HepG2 (cell line): ENCODE measurements around the gene TNFAIP2. TPM values are rescaled to one million over a fixed set of nuclear protein-coding genes. Genes with fewer than 3 reads are reported as not detected.

ENCODE experiments used
- HNF4G ChIP-seq, 2 experiments: sonication (generic) in 1 of 2; formaldehyde crosslinking in 1 of 2; IDR thresholded peaks; 2 replicates each; pipeline versions ENCODE4 v1.4.0 to v1.6.1; 2011 to 2020; ENCODE audit warnings: borderline replicate concordance in 2 of 2, low read depth in 2 of 2, mild to moderate bottlenecking in 2 of 2, low read length in 1 of 2, missing genetic modification reagents in 1 of 2, moderate library complexity in 1 of 2
- KDM2A ChIP-seq: sonication (generic); formaldehyde crosslinking; IDR thresholded peaks from 2 replicates; pipeline ENCODE4 v1.4.0; 2020; ENCODE audit warnings: low read depth, missing genetic modification reagents, borderline replicate concordance
- NFIB ChIP-seq: sonication (generic); formaldehyde crosslinking; IDR thresholded peaks from 2 replicates; pipeline ENCODE4 v1.9.0; 2021; ENCODE audit warnings: missing genetic modification reagents, mild to moderate bottlenecking, borderline replicate concordance
- NR2F2 ChIP-seq: IDR thresholded peaks from 2 replicates; pipeline ENCODE4 v1.6.1; 2012; ENCODE audit warnings: low read depth, inconsistent platforms, borderline replicate concordance
- RBAK ChIP-seq: sonication (generic); formaldehyde crosslinking; IDR thresholded peaks from 2 replicates; pipeline ENCODE4 v1.5.1; 2020; ENCODE audit warnings: mild to moderate bottlenecking, missing genetic modification reagents
- TBP ChIP-seq: sonication (generic); formaldehyde crosslinking; IDR thresholded peaks from 2 replicates; pipeline ENCODE4 v1.5.0; 2020; ENCODE audit warnings: missing genetic modification reagents
- THAP7 ChIP-seq: sonication (generic); formaldehyde crosslinking; IDR thresholded peaks from 2 replicates; pipeline ENCODE4 v1.8.1; 2023; ENCODE audit warnings: mild to moderate bottlenecking, missing genetic modification reagents
- ZBTB46 ChIP-seq: sonication (generic); formaldehyde crosslinking; IDR thresholded peaks from 2 replicates; pipeline ENCODE4 v1.4.0; 2020; ENCODE audit warnings: mild to moderate bottlenecking, missing genetic modification reagents, borderline replicate concordance
- ZFP82 ChIP-seq: sonication (generic); formaldehyde crosslinking; IDR thresholded peaks from 2 replicates; pipeline ENCODE4 v1.5.1; 2020; ENCODE audit warnings: mild to moderate bottlenecking, missing genetic modification reagents, borderline replicate concordance
- ZMYM3 ChIP-seq: sonication (generic); formaldehyde crosslinking; IDR thresholded peaks from 2 replicates; pipeline ENCODE4 v1.5.1; 2020; ENCODE audit warnings: mild to moderate bottlenecking, missing genetic modification reagents
- ZNF646 ChIP-seq: sonication (generic); formaldehyde crosslinking; IDR thresholded peaks from 2 replicates; pipeline ENCODE4 v1.9.0; 2021; ENCODE audit warnings: mild to moderate bottlenecking, missing genetic modification reagents
- ZNF75D ChIP-seq: sonication (generic); formaldehyde crosslinking; IDR thresholded peaks from 2 replicates; pipeline ENCODE4 v1.8.1; 2023; ENCODE audit warnings: missing genetic modification reagents, mild to moderate bottlenecking, borderline replicate concordance
- ZNF766 ChIP-seq: sonication (generic); formaldehyde crosslinking; IDR thresholded peaks from 2 replicates; pipeline ENCODE4 v1.5.0; 2020; ENCODE audit warnings: missing genetic modification reagents, borderline replicate concordance
- ZNF891 ChIP-seq: sonication (generic); formaldehyde crosslinking; IDR thresholded peaks from 2 replicates; pipeline ENCODE4 v1.5.0; 2020; ENCODE audit warnings: mild to moderate bottlenecking, missing genetic modification reagents
- polyA plus RNA-seq, 8 experiments: library from polyadenylated mRNA; depleted of rRNA in 3 of 8; stranded (reverse) in 7 of 8; unstranded in 1 of 8; fragments of >200 nt; fragmentation: Illumina TruSeq in 4 of 8; extraction: Trizol in 4 of 8; gene quantifications; 2 replicates each; pipeline versions ENCODE4 v1.2.1 to v1.2.3, GENCODE V29; 2011 to 2016; ENCODE audit warnings: low read depth in 4 of 8, missing spikeins in 1 of 8, mixed read lengths in 1 of 8; ENCODE audit not compliant: insufficient read depth in 1 of 8
- total RNA-seq, 5 experiments: library from RNA; depleted of rRNA; stranded (reverse); fragments of >200 nt; fragmentation: Illumina TruSeq; extraction: Trizol; gene quantifications; 2 replicates each; pipeline ENCODE4 v1.2.3, GENCODE V29; 2016; ENCODE audit warnings: low read depth in 1 of 5

TNFAIP2 gene
- total and polyA plus RNA-seq, 2 of the 13 experiments (the other 11 are each of a cell fraction or from before 2014, with no cell fraction given), result 0.46 to 1.5 TPM

- TF ChIP-seq ZFP82 (no peak; the same call in 1 of the 2 replicates), TBP (CRISPR knock-in tag) (no peak), ZBTB46 (CRISPR knock-in tag) (no peak), KDM2A (CRISPR knock-in tag) (peak; percentile 30; the same call in 1 of the 2 replicates), THAP7 (CRISPR knock-in tag) (no peak), NFIB (CRISPR knock-in tag) (no peak), ZMYM3 (CRISPR knock-in tag) (peak; percentile 63), ZNF891 (CRISPR knock-in tag) (peak; percentile 24; the same call in 1 of the 2 replicates), HNF4G (IDR thresholded peaks at IDR 0.05; ENCODE audit: borderline replicate concordance, low read depth, low read length) (peak; percentile 40; the same call in 1 of the 2 replicates), HNF4G (CRISPR knock-in tag; IDR thresholded peaks at IDR 0.05; ENCODE audit: borderline replicate concordance, low read depth) (peak; percentile 88; the same call in 1 of the 2 replicates), RBAK (CRISPR knock-in tag) (no peak), NR2F2 (no peak; the same call in 1 of the 2 replicates), ZNF75D (CRISPR knock-in tag) (no peak), ZNF766 (no peak), ZNF646 (CRISPR knock-in tag) (no peak)
Observed at GRCh38 chr14:103099081-103099732, 24.1 kb upstream of the TNFAIP2 start (continued).
